ENCODE data around the gene ARL5B.

Gene ARL5B

GRCh38 chr10:18659819-18660535 lies 746 bp downstream of the ARL5B start:
- DNase-seq = peak; percentile 11

GRCh38 chr10:18660816-18661431 lies 1.7 kb downstream of the ARL5B start:
- DNase-seq = no peak

GRCh38 chr10:18664841-18665478 lies 5.7 kb downstream of the ARL5B start:
- DNase-seq = no peak

GRCh38 chr10:18665815-18666558 lies 6.8 kb downstream of the ARL5B start:
- DNase-seq = peak; percentile 30

GRCh38 chr10:18666810-18667209 lies 7.6 kb downstream of the ARL5B start:
- peak; percentile 75 for DNase-seq

GRCh38 chr10:18668026-18668425 lies 8.8 kb downstream of the ARL5B start:
- no peak for DNase-seq

GRCh38 chr10:18675086-18675801 lies 16.0 kb downstream of the ARL5B start:
- no peak for DNase-seq

- no peak for DNase-seq
These were observed 21.5 kb downstream of the ARL5B start for GRCh38 chr10:18680754-18681153.

GRCh38 chr10:18681366-18681765 lies 22.1 kb downstream of the ARL5B start:
- DNase-seq = peak; percentile 62

- DNase-seq = peak; percentile 54
These were observed 22.8 kb downstream of the ARL5B start for GRCh38 chr10:18681971-18682411.

- DNase-seq = peak; percentile 65
These were observed 24.2 kb downstream of the ARL5B start for GRCh38 chr10:18683427-18683826.

GRCh38 chr10:18684416-18684815 lies 25.2 kb downstream of the ARL5B start:
- no peak for DNase-seq

- no peak for DNase-seq
These were observed 25.7 kb downstream of the ARL5B start for GRCh38 chr10:18684953-18685352.

GRCh38 chr10:18685555-18685954 lies 26.3 kb downstream of the ARL5B start:
- no peak for DNase-seq

GRCh38 chr10:18687195-18687594 lies 28.0 kb downstream of the ARL5B start:
- no peak for DNase-seq

GRCh38 chr10:18687706-18688105 lies 28.5 kb downstream of the ARL5B start:
- DNase-seq = no peak

- peak; percentile 31 for DNase-seq
These were observed 30.3 kb downstream of the ARL5B start for GRCh38 chr10:18689498-18689897.

- DNase-seq = no peak
These were observed 31.3 kb downstream of the ARL5B start for GRCh38 chr10:18690541-18690940.

- no peak for DNase-seq
These were observed 40.9 kb downstream of the ARL5B start for GRCh38 chr10:18699849-18700840.

GRCh38 chr10:18703521-18703920 lies 44.3 kb downstream of the ARL5B start:
- DNase-seq = no peak

GRCh38 chr10:18710201-18710653 lies 51.0 kb downstream of the ARL5B start:
- DNase-seq = no peak

All from fibroblast of skin of scalp (primary cell).